ENCODE results near the gene CCDC190. TPM values are rescaled to one million over a fixed set of nuclear protein-coding genes. Genes with fewer than 3 reads are reported as not detected.

Gene CCDC190
- polyA plus RNA-seq, 1 donor (not counting 4 experiments of a cell fraction or from before 2014, with no cell fraction given): 0.07 TPM

GRCh38 chr1:162847839-162848453 is 13.0 kb downstream of the CCDC190 start:
- Histone ChIP-seq H4K20me1 (ENCODE audit: control insufficient read depth, extremely low read depth, insufficient read depth, low read length) (no peaks in the 10 kb centered on the region), H3K9ac (ENCODE audit: control insufficient read depth, extremely low read depth, insufficient read depth, low read length) (no peak overlapping the region), H2AFZ (ENCODE audit: control insufficient read depth, low read length) (no peak overlapping the region), H3K27ac (ENCODE audit: control insufficient read depth, insufficient read depth, low read length) (no peak overlapping the region), H3K27me3 (ENCODE audit: control insufficient read depth, extremely low read depth, insufficient read depth, low read length) (no peaks in the 10 kb centered on the region), H3K4me1 (ENCODE audit: control insufficient read depth, extremely low read depth, insufficient read depth, low read length) (no peaks in the 10 kb centered on the region), H3K4me3 (ENCODE audit: control insufficient read depth in 2 of 3, extremely low read depth in 1 of 3, insufficient read depth in 2 of 3, low read depth in 1 of 3, low read length in 3 of 3) (no peak overlapping the region), H3K9me3 (ENCODE audit: control insufficient read depth, low read depth, low read length) (no peaks in the 10 kb centered on the region), H3K9me1 (ENCODE audit: control insufficient read depth, extremely low read depth, insufficient read depth, low read length) (no peaks in the 10 kb centered on the region), H3K36me3 (ENCODE audit: control insufficient read depth in 2 of 2, extremely low read depth in 1 of 2, insufficient read depth in 2 of 2, low read length in 2 of 2) (no peaks in the 10 kb centered on the region), H3K4me2 (ENCODE audit: control insufficient read depth, extremely low read depth, insufficient read depth, low read depth, low read length) (no peak overlapping the region), H3K79me2 (ENCODE audit: control insufficient read depth, insufficient read depth, low read length) (no peaks in the 10 kb centered on the region)
- dilution Hi-C loops (cut with MboI; ENCODE audit: extremely low pct_ligation_motif_present, low sequenced_read_pairs): no loop called here
- peak; percentile 51 for FAIRE-seq
- peak; percentile 61 for DNase-seq (ENCODE audit: low read depth, low spot score)
- TF ChIP-seq CTCF (optimal IDR thresholded peaks at IDR 0.05 in 1 of 3, IDR thresholded peaks at IDR 0.05 in 1 of 3, conservative IDR thresholded peaks at IDR 0.05 in 1 of 3; ENCODE audit: extremely low read depth in 1 of 3, insufficient read depth in 2 of 3, low read length in 3 of 3): peak; percentile 76 to 89 (median 82)
- no peak for TF ChIP-seq EZH2 (IDR thresholded peaks at IDR 0.05; ENCODE audit: low read length)

GRCh38 chr1:162846256-162847212 is 14.4 kb downstream of the CCDC190 start:
- dilution Hi-C loops (cut with MboI; ENCODE audit: extremely low pct_ligation_motif_present, low sequenced_read_pairs): no loop called here
- Histone ChIP-seq H3K9me3 (ENCODE audit: control insufficient read depth, low read depth, low read length) (no peaks in the 10 kb centered on the region), H3K27me3 (ENCODE audit: control insufficient read depth, extremely low read depth, insufficient read depth, low read length) (no peaks in the 10 kb centered on the region), H3K4me2 (ENCODE audit: control insufficient read depth, extremely low read depth, insufficient read depth, low read depth, low read length) (no peak overlapping the region), H3K9ac (ENCODE audit: control insufficient read depth, extremely low read depth, insufficient read depth, low read length) (no peak overlapping the region), H3K4me3 (ENCODE audit: control insufficient read depth in 2 of 3, extremely low read depth in 1 of 3, insufficient read depth in 2 of 3, low read depth in 1 of 3, low read length in 3 of 3) (no peak overlapping the region), H3K79me2 (ENCODE audit: control insufficient read depth, insufficient read depth, low read length) (no peaks in the 10 kb centered on the region), H3K27ac (ENCODE audit: control insufficient read depth, insufficient read depth, low read length) (no peak overlapping the region), H4K20me1 (ENCODE audit: control insufficient read depth, extremely low read depth, insufficient read depth, low read length) (no peaks in the 10 kb centered on the region), H3K4me1 (ENCODE audit: control insufficient read depth, extremely low read depth, insufficient read depth, low read length) (no peaks in the 10 kb centered on the region), H3K9me1 (ENCODE audit: control insufficient read depth, extremely low read depth, insufficient read depth, low read length) (no peaks in the 10 kb centered on the region), H3K36me3 (ENCODE audit: control insufficient read depth in 2 of 2, extremely low read depth in 1 of 2, insufficient read depth in 2 of 2, low read length in 2 of 2) (no peaks in the 10 kb centered on the region), H2AFZ (ENCODE audit: control insufficient read depth, low read length) (no peak overlapping the region)
- FAIRE-seq: no peak
- TF ChIP-seq CTCF (optimal IDR thresholded peaks at IDR 0.05 in 1 of 3, IDR thresholded peaks at IDR 0.05 in 1 of 3, conservative IDR thresholded peaks at IDR 0.05 in 1 of 3; ENCODE audit: extremely low read depth in 1 of 3, insufficient read depth in 2 of 3, low read length in 3 of 3): no peak
- no peak for TF ChIP-seq EZH2 (IDR thresholded peaks at IDR 0.05; ENCODE audit: low read length)
- no peak for DNase-seq (ENCODE audit: low read depth, low spot score)
